Uterus (tissue), 2 donors: ENCODE results near the gene C6orf58.

Experiments used
- POLR2A ChIP-seq, 2 donors: fragments of 450-650 bp; IDR thresholded peaks; one replicate each; pipeline ENCODE4 v1.6.1; 2016; ENCODE audit warnings: antibody characterized with exemption in 2 of 2, mild to moderate bottlenecking in 1 of 2, moderate library complexity in 1 of 2
- TF ChIP-seq, protein P1 (sequence below), 4 experiments: fragments of 200-600 bp in 2 of 4; fragments of 450-650 bp in 2 of 4; sonication (generic) in 2 of 4; IDR thresholded peaks; one replicate each; pipeline ENCODE4 v1.5.1; 2016 to 2019; ENCODE audit warnings: antibody characterized with exemption in 4 of 4, mild to moderate bottlenecking in 2 of 4, moderate library complexity in 1 of 4

GRCh38 chr6:127590344-127590743 lies 13.4 kb downstream of the C6orf58 start:
- TF ChIP-seq, protein P1, sequence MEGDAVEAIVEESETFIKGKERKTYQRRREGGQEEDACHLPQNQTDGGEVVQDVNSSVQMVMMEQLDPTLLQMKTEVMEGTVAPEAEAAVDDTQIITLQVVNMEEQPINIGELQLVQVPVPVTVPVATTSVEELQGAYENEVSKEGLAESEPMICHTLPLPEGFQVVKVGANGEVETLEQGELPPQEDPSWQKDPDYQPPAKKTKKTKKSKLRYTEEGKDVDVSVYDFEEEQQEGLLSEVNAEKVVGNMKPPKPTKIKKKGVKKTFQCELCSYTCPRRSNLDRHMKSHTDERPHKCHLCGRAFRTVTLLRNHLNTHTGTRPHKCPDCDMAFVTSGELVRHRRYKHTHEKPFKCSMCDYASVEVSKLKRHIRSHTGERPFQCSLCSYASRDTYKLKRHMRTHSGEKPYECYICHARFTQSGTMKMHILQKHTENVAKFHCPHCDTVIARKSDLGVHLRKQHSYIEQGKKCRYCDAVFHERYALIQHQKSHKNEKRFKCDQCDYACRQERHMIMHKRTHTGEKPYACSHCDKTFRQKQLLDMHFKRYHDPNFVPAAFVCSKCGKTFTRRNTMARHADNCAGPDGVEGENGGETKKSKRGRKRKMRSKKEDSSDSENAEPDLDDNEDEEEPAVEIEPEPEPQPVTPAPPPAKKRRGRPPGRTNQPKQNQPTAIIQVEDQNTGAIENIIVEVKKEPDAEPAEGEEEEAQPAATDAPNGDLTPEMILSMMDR (IDR thresholded peaks at IDR 0.05): no peak
- TF ChIP-seq POLR2A (IDR thresholded peaks at IDR 0.05): no peak
